ENCODE results near the gene BEAN1. TPM values are rescaled to one million over a fixed set of nuclear protein-coding genes. Genes with fewer than 3 reads are reported as not detected.

Gene BEAN1
- total RNA-seq, 1 experiment from 2014 or later = 0.24 TPM

- Histone ChIP-seq H3K23ac (ENCODE audit: insufficient read length, low read depth, low read length) (no peak overlapping the region), H3K79me1 (ENCODE audit: insufficient read depth, low read depth, low read length, poor library complexity, severe bottlenecking) (no peaks in the 10 kb centered on the region), H2BK12ac (ENCODE audit: insufficient read length, low read depth, low read length) (no peak overlapping the region), H4K91ac (ENCODE audit: insufficient read length, low read depth, low read length) (no peak overlapping the region), H2BK120ac (ENCODE audit: low read depth, low read length, poor library complexity, severe bottlenecking) (no peak overlapping the region), H3K4me1 (ENCODE audit: insufficient read depth, low read length) (no peaks in the 10 kb centered on the region), H2BK15ac (ENCODE audit: low read depth, low read length) (no peak overlapping the region), H4K20me1 (ENCODE audit: control insufficient read depth, insufficient read depth, insufficient read length) (no peaks in the 10 kb centered on the region), H3K23me2 (ENCODE audit: insufficient read length, low read depth, low read length, poor library complexity, severe bottlenecking) (no peaks in the 10 kb centered on the region), H2AK5ac (ENCODE audit: insufficient read length, low read length) (no peak overlapping the region), H3K9ac (ENCODE audit: extremely low read depth, insufficient read length, low read length) (no peak overlapping the region), H3K9me3 (ENCODE audit: control insufficient read depth, low read depth, low read length) (no peaks in the 10 kb centered on the region), H3T11ph (ENCODE audit: low read length) (no peak overlapping the region), H3K27me3 (ENCODE audit: insufficient read depth, low read length) (no peaks in the 10 kb centered on the region), H2AFZ (ENCODE audit: low read length) (no peak overlapping the region), H2BK20ac (ENCODE audit: low read depth, low read length, poor library complexity, severe bottlenecking) (no peak overlapping the region), H3K4ac (ENCODE audit: low read depth, low read length) (no peak overlapping the region), H2BK5ac (ENCODE audit: insufficient read length, low read length) (no peak overlapping the region), H4K8ac (replicated peaks; ENCODE audit: insufficient read length, low read depth, low read length) (no peak overlapping the region), H3K56ac (ENCODE audit: insufficient read length, low read depth, low read length) (no peak overlapping the region), H3K18ac (ENCODE audit: insufficient read length, low read depth, low read length) (no peak overlapping the region), H4K5ac (ENCODE audit: insufficient read length, low read depth, low read length) (no peak overlapping the region), H3K14ac (ENCODE audit: insufficient read depth, low read length) (no peak overlapping the region), H3K4me2 (ENCODE audit: insufficient read depth, insufficient read length, low read length) (no peak overlapping the region), H3K79me2 (ENCODE audit: insufficient read depth, low read length) (no peaks in the 10 kb centered on the region), H3K27ac (ENCODE audit: insufficient read length, low read depth, low read length) (no peak overlapping the region)
- no peak for TF ChIP-seq CTCF (conservative IDR thresholded peaks at IDR 0.05)
- peaks cover 32% of the 10 kb centered on the region for H3K27me3 Mint-ChIP-seq (ENCODE audit: low read depth)
- WGBS (ENCODE audit: extremely low coverage, insufficient read length, low lambda C conversion rate) = no CpG with 5 or more reads among the region's 1 CpG
- no peak for DNase-seq
- no peak overlapping the region for H3K4me3 Mint-ChIP-seq
- H3K9me3 Mint-ChIP-seq = no peaks in the 10 kb centered on the region
- peaks cover 13 to 24% of the 10 kb centered on the region in 2 experiments for H3K4me1 Mint-ChIP-seq
- H3K36me3 Mint-ChIP-seq (ENCODE audit: insufficient read depth in 1 of 3, low read depth in 3 of 3) = no peaks in the 10 kb centered on the region
- no peak overlapping the region for H3K27ac Mint-ChIP-seq
Measured at GRCh38 chr16:66460703-66461102, 33.6 kb downstream of the BEAN1 start.
